Amniotic stem cell (primary cell): ENCODE results near the gene TRIM14.
"Not testable (repeated sequence)": the region's sequence is repeated elsewhere in the genome, so short reads cannot be mapped to it uniquely, and the experiment has no call there.

Experiments
- DNase-seq: peaks from one replicate; lab custom pipeline; 2025; lab: John Stamatoyannopoulos, UW

The TRIM14 gene

DNA sequence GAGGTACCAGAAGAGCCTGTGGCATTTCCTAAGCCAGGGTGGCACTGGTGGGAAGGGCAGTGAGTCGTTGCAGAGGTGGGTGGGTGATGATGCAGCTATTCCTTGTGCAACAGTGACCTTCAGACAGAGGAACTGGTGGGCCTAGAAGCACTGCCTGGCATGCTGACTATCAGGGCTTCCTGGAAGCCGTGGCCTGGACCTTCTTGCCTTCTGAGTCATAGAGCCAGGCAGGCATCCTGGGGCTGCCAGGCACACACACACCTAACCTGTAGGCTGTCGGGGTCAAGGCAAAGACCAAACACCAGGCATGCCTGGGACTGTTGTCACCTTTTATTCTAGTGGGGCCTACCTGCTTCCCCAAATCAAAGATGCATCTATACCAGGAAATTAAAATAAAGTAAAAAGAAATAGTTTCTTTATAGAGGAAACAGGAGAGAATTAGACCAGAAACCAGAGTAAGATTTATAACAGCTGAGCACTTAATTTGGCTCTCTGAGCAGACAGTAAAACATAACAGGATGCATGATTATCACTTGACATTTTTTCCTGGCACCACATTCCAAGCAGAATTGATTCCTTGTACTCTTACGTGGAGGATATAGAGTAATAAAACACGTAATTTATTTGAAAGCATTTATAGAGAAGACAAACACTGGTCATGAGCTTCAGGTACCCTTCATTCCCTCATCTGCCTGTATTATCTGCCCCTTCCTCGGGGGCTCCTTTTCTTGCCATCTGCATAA is 37.4 kb downstream of the TRIM14 start:
- DNase-seq, result no peak

GRCh38 chr9:98080780-98081179 is 38.2 kb downstream of the TRIM14 start:
- DNase-seq, result no peak

DNA sequence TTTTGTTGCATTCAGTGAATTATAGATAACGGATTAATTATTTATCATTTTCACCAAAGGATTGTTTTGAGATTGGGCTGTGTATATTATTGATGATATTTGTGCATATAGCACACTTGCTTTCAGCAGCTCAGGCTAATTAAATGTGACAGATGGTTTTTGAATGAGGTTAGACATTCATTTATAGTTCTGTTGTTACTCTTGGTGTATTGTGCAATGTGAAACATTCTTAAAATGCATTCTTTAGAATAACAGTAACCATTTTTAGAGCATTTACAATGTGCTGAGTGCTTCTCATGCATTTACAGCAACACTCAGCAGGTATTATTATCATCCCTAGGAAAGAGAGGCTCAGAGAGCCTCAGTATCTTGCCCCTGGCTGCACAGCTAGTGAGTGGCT is 38.7 kb downstream of the TRIM14 start:
- DNase-seq, result peak; percentile 23

GRCh38 chr9:98078895-98079294 is 40.1 kb downstream of the TRIM14 start:
- DNase-seq, result no peak

DNA sequence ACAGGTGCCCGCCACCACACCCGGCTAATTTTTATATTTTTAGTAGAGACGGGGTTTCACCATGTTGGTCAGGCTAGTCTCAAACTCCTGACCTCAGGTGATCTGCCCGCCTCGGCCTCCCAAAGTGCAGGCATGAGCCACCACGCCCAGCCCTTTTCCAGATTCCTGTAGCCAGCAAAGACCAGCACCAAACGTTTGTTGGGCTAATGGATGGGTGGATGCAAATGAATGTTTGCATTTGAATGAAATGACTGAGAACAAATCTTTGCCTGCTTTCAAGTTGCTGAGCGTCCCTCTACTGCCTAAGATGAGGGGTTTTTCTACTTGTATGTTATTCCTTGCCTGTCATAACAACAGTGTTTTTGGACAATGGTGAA is 42.5 kb downstream of the TRIM14 start:
- not testable (repeated sequence) for DNase-seq

DNA sequence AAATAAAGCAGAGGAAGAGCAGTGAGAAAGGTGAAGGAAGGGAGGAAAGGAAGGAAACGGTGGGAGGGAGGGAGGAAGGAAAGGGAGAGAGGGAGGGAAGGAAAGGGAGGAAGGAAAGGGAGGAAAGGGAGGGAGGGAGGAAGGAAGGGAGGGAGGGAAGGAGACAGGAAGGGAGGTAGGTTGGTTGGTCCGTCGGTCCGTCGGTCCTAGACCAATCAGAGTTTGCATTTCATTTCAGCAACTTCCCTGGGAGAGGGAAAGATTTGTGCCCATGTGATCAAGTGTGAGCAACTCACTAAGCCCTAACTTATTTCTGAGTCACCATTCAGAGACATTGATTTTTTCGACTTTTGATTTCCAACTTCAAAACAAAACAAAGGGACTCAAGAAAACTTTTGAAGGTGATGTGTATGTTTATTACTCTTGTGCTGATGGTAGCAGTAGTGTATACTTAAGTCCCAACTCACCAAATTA is 43.7 kb downstream of the TRIM14 start:
- peak; percentile 37 for DNase-seq

- DNase-seq, result peak; percentile 35
Measured at GRCh38 chr9:98074115-98074990, 44.7 kb downstream of the TRIM14 start.

DNA sequence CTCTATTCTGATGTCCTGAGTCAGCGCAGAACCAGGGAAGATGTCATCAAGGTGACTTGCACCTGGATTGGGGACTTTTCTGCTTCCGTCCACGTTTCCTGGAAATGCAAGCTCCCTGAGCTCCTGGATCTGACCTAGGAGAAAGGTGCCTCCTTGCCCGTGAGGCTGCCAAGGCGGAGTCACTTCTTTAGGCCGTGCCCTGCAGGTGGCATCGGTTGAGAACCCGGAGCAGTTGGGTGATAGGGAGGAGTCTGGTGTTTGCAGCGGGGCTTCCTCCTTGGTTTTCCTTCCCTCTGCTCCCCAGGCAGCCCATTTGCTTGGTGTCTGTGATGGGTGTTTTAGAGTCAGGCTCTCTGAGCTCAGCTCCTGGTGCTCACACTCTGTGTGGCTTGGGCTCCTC is 47.3 kb downstream of the TRIM14 start:
- DNase-seq, result no peak

DNA sequence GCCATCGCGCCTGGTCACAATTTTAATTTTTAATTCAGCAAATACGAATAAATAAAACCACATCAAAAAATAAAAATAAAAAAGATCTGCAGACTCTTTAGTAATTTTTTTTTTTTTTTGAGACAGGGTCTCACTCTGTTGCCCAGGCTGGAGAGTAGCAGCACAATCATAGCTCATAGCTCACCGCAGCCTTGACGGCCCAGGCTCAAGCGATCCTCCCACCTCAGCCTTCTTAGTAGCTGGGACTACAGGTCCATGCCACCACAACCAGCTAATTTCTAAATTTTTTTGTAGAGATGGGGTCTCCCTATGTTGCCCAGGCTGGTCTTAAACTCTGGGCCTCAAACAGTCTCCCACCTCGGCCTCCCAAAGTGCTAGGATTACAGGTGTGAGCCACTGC is 48.3 kb downstream of the TRIM14 start:
- DNase-seq, result no peak

GRCh38 chr9:98069551-98069950 is 49.5 kb downstream of the TRIM14 start:
- no peak for DNase-seq

GRCh38 chr9:98067184-98067583 is 51.8 kb downstream of the TRIM14 start:
- no peak for DNase-seq

- DNase-seq, result no peak
Measured at GRCh38 chr9:98066235-98066634, 52.8 kb downstream of the TRIM14 start.

DNA sequence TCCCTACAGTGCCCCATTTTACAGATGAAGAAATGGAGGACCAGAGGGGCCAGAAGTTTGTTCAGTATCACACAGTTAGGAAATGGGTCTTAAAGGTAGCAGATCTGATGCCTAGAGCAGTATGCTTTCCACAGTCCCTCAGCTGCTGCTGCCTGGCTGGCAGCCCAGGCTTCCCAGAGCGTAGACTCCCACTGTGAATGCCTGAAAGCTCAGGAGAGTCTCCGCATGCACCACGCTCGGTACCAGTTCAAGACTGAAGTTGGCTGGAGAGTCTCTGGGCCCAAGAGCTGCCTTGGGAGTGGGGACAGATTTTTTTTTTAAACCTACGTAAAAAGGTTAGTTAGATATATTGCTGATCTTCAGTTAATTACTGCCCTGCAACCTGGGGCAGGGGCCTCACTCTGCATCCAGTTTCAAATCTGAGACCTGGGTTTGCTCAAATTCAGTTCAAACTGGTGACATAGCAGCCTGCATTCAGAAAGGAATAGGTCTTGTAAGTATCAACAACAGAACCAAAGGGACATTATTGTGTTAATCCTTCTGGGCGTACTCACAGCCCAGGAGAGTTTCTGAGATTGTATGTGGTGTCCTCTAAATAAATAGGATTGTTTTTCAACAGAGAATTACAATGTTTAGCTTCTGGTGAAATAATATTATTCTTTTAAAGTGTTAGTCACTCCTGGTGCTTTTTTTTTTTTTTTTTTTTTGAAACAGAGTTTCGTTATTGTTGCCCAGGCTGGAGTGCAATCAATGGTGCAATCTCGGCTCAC is 54.2 kb downstream of the TRIM14 start:
- DNase-seq, result no peak

- DNase-seq, result no peak
Measured at GRCh38 chr9:98062161-98062560, 56.9 kb downstream of the TRIM14 start.

DNA sequence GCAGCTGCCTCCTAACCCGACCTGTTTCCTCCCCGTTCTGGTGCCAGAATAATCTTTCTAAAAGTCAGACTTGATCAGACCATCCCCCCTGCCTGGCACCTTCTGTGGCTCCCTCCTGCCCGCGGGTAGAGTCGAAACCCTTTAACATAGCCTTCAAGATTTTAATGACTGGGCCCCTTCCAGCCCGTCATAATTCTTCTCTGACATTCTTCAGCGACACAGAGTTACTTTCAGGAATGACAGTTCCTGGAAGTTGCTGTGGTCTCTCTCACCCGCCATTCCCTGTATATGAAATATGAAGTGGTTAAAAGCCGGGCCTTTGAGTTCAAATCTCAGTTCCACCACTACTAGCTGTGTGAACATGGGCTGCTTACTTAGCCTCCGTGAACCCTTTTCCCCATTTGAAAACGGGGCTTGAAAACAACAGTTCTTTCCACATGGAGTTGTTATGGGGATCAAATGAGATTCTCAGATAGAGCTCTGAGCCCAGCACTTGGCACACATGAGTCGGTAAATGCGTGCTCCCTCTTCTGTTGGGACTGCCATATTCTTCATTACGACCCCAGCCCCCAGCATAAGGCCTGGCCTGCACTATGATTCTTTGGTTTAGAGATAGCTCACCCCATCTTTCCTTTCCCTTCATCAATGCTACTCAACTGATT is 61.8 kb downstream of the TRIM14 start:
- DNase-seq, result no peak

GRCh38 chr9:98056269-98057137 is 62.5 kb downstream of the TRIM14 start, which contains the start of gene NANS:
Gene NANS, plus strand, starts transcription at chr9:98056732. Its CDS starts 77 bp downstream, at chr9:98056809.
- peak; percentile 92 for DNase-seq

DNA sequence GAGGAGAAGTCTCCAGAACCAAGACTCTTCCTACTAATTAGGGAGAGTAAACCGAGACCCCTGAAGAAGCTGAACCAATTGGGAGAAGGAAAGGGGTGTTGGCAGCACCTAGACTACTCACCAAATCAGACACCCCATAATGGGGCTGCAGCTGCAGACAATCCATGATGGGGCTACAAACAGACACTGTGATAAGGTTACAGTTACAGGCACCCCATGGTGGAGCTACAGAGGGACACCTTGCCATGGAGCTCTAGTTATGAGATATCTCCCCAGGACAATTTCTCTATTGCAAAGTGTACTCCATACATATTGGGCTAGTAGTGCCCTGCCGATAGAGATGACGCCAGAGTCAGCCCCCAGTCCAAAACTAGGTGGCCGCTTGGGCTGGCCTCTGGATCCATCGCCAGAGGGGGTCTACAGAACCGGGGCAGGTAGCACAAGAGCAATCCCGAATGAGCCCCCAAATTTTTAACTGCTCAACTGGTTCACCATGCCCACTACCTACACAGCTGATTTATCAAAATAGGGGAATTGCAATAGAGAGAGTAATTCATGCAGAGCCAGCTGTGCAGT is 64.6 kb downstream of the TRIM14 start:
- no peak for DNase-seq

- DNase-seq, result no peak
Measured at GRCh38 chr9:98050351-98050750, 68.7 kb downstream of the TRIM14 start.

DNA sequence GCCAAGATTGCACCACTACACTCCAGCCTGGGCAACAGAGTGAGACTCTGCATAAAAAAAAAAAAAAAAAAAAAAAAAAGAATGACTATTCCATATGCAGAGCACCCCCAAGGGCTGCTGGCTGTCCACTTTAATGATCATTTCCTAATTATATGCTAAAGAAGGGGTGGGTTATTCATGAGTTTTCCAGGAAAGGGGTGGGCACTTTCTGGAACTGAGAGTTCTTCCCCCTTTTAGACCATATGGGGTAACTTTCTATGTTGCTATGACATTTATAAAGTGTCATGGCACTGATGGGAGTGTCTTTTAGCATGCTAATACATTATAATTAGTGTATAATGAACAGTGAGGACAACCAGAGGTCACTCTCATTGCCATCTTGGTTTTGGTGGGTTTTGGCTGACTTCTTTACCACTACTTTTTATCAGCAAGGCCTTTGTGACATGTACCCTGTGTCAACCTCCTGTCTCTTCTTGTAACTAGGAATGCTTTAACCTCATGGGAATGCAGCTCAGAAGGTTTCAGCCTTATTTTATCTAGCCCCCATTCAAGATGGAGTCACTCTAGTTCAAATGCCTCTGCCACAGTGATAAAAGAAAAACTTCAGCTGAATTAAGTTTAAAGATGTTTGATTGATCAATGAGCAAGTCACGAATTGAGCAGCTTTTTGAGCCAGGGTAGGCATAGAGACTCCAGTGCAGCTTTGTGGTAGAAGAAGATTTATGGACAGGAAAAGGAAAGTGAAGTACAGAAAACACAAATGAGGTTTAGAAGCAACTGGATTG is 69.5 kb downstream of the TRIM14 start:
- DNase-seq, result no peak

DNA sequence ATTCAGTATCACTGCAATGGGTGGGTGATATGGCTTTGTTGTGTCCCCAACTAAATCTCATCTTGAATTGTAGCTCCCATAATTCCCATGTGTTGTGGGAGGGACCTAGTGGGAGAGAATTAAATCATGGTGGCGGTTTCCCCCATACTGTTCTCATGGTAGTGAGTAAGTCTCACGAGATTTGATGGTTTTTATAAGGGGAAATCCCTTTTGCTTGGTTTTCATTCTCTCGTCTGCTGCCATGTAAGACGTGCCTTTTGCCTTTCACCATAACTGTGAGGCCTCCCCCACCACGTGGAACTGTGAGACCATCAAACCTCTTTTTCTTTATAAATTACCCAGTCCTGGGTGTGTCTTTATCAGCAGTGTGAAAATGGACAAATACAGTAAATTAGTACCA is 72.0 kb downstream of the TRIM14 start:
- no peak for DNase-seq
